Stimulated activated CD8-positive, alpha-beta memory T cell treated with anti-CD3 and anti-CD28 coated beads, Interleukin-12 subunit alpha, Interleukin-12 subunit beta, amount 100 ng/mL, for 4 hours (primary cell): Measurements from ENCODE around the gene PPP6R2.

ENCODE experiments used
- DNase-seq: peaks from one replicate; pipeline ENCODE4 v3.0.0-alpha.2; 2020; ENCODE audit warnings: low read depth

The PPP6R2 gene

DNA sequence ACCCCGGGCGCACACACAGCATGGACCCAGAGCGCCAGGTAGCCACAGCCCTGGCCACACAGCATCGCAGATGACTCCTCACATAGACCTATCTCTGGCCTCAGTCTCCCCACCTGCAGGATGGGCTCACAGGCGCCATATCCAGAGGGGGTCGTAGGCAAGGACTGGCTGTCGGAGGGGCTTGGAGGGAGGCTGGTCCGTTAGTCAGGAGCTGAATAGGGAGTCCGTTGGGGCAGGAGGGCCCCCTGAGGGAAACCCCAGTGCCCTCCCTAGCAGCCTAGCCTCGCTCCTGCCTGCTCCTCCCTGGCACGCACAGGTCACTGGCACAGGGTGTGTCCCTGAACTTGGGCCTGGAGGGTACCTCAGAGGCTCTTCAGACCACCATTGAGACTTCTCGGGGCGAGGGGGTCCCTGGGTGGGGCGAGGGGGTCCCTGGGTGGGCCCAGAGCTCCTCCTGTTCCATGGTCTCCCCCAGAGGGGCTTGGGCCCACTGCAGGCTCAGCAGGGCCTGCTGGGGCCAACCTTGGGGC is 37.7 kb upstream of the PPP6R2 start:
- DNase-seq, result no peak

DNA sequence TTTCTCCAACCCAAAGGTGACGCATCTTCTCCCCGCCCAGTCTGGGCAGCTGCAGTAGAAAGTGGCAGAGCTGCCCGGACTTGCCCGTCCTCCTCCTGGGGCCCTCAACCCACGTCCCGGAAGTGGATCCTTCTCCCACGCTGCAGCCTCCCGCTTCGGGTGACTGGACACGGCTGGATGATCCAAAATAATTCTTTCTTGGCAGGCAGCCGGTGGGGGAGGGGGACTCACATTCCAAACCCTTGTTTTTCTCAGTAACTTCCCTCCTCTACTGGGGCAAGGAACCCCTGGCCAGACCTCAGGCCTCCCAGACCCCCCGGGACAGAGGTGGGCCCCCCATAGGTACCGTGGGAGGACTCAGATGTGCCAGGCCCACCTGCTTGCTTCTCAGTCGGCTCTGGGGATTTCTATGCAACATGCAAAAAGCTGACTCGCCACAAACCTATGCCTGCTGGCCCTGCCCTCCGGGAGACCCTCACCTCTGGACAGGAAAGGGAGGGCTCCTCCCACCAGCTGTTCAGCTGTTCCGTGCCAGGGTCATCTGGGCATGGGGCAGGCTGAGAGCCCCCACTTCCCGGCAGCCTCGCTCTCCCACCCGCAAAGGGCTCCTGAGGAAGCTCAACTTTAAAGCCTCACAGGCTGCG is 37.1 kb upstream of the PPP6R2 start:
- no peak for DNase-seq

DNA sequence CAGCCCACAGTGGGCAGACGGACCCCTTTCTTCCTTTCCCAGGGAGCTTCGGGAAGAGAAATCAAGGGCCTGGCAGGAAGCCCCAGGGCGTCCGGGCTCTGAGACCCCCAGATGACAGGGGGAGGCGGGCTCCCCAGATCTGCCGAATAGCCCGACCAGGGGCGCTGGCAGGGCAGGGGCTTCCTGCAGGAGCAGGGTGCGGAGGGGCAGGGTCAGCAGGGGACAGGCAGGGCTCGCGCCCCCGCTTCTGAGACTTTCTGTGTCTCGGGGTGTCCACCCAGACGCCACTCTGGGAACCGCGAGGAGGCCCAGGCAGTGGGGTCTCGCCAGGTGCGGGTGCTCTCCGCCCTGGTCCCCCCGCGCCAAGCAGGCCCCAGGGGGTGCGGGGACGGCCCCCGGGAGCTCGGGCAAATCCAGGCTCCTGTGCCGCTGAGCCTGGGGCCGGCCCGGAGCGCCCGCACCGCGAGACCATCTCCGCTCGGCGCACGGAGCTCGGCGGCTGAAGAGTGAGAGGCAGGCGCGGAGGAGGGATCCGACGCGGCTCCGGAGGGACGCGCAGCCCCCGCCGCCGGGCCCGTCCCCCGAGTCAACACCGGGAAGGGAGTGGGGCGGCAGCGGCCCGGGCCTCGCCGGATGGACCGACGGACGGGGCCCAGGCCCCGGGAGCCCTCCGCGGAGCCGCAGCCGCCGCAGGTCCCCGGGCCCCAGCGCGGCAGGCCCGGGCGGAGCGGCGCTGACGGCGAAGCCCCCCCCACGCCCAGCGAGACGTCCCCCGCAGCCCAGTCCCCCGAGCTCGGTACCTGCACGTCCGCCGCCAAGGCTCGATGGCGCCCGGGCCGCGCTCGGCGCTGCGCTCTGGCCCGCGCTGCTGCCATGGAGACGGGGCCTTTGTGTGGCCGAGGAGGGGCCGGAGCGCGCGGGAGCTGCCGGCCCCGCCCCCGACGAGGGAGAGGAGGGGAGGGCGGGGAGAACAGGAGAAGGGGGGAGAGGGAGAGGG is 36.1 kb upstream of the PPP6R2 start, which contains the start of gene PLXNB2:
Gene PLXNB2 (minus strand): TSS at position 894 of the 997 bp plus-strand sequence. CDS start 17,062 bp downstream, outside the sequence.
- no peak for DNase-seq

DNA sequence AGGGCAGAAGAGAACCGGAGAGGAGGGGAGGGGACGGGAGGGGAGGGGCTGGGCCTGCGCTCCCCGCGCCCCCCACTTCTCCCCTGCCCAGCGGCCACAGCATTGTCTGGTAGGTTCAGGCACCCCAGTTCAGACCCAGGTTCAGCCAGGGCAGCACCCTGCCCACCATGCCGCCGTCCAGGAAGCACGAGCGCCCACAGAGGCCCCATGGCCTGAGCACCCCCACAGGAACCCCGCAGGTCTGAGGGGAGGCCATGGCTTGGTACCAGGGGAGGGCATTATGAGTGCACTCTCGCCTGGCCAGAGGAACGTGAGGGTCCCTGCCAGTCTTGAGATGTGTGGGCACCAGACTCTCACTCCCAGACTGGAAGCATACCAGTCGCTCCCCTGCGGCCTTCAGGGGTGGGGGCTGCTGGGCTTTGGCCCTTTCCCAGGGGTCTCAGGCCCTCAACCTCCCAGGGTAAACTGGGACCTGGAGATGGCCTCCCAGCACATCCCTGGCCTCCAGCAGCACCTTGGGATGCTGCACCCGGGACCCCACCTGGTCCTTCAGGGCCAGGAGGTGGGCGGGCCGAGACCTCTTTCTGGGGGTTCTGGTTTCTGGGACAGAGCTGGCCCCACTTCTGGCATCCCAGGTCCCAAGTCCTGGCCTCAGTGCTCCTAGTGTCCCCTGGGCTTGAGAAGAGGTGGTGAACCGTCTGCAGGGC is 35.1 kb upstream of the PPP6R2 start:
- DNase-seq, result no peak

DNA sequence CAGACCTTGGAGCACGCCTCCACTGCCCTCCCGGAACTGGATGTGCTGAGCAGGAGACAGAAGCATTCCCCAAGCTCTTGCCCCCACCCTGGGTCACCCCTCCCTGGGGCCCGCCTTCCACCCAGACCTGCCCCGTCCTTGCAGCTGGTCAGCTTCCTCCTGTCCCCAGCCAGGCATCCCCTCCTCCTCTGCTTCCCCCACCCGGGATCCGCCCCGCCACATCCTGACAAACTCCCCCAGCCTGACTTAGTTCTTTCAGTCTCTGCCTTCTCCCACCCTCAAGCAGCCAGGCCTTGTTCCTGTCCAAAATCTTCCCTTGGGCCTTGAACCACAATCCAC is 34.6 kb upstream of the PPP6R2 start:
- no peak for DNase-seq

DNA sequence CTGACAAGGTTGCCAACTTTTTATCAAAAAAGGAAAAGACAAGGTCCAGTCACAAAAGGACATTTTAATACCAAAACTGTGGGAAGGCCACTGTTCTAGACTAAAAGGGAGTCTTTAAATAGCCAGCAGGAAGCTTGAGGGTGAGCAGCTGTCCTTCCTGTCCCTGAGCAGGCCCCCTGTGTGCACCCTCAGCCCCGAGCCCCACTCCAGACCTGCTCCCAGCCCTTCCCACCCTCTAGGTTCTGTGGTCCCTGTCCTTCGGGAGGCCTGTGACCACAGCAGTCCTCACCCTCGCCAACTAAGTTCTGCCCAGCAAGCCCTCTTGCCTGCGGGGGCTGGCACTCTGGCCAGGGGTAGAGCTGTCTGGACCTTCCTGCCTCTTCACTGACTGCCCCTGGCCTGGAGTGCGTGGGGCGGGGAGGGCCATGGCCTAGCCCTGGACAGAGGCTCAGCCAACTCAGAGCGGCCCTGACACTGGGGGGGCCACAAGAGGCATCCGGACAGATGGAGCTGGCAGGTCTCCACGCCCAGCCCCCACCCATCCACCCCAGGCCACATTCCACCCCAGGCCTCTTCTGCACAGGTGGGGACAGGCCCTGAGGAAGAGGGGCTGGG is 34.0 kb upstream of the PPP6R2 start:
- no peak for DNase-seq

DNA sequence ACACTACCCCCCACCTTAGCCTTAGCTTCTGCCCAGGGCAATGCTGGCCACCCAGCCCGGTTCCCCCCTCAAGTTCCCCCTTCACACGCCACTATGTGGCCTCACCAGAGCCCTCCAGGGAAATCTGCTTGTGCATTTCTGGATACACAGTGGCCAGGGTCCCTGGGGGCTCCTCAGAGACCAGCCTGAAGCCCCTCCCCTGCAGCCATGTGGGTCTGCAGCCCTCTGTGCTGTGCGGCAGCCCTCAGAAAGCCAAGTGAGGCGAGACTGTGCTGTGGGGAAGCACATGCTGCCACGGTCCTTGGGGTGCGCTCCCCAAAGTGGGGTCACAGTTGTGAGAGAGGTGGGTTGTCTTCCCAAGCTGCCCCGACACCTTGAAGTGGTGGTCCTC is 33.5 kb upstream of the PPP6R2 start:
- no peak for DNase-seq

DNA sequence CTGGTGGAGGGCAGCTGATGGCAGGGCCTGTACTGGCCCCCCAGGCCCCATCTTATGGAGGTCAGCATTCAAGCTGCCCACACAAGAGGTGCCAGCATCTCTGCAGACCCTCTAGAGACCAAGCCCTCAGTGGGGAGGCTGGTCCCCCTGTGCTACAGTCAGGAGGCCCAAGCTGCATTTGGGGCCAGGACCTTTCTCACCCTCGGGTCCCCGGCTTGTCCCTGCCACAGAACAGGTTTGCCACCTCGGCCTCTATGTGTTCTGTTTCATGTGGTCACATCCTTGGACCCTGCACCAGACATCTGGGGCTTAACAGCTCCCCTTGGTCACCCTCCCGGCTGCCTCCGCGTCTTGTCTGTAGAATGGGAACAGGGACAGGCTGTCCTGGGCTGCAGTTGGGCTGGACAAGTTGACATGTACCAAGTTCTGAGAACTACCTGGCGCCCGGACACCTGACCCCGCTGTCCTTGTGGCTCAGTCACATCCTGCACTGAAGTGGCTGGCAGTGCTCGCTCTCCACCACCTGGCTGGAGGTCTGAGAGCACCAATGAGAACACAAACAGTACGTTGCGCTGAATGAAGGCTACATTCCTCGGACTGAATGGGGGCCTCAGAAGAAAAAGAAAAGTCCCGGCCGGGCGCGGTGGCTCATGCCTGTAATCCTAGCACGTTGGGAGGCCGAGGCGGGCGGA is 33.0 kb upstream of the PPP6R2 start:
- no peak for DNase-seq

DNA sequence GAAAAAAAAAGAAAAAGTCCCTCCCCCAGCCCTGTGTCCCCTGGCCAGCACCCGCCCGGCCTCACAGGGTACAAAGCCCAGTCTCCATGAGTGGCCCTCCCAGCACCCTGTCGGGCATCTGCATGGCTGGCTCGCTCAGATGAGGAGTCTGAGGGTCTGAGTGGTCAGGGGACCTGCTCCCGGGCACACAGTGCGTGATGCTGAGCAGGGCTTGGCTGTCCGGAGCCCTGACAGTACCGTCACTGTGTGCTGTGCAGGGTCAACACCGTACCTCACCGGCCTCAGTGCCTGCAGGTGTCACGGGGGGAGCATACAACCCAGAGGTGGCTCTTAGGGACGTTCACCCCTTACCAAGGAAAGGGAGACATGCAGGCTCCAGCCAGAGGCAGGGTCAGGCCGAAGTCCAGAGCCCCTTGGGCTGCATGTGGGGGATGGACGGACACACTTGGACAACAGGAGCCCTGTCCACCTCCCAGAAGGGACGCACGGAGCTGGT is 32.1 kb upstream of the PPP6R2 start:
- DNase-seq, result no peak

DNA sequence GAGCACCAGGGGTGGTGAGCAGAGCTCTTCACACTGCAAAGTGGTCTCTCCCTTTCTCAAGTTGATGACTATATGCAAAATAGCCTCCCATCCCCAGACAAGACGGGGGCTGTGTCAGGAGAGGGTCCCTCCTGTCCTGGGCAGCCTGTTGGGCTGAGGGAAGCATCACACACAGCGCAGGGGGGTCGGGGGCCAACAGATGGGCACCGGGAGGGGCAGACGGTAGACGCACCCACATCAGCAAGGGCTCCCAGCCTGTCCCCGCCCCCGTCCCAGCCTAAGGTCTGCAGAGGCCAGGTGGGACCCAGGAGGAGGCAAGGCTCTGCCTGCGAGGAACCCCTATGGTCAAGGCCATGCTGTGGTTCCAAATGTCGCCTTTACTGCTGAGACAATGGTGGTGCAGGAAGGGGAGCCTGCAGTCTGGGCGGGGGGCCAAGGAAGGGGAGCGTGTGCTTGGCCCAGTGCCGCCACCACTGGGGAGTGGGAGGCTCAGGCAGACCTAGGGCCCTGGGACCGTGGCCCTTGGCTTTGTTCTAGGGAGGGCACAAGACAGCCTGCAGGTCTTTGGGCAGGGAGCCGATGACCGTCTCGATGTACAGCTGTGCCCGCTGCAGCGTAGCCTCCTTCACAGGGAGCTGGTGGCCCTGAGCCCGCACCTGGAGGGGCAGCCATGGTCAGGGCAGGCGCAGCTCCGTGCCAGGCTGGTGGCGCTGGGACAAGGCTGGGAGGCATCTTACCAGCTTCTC is 31.3 kb upstream of the PPP6R2 start:
- no peak for DNase-seq

DNA sequence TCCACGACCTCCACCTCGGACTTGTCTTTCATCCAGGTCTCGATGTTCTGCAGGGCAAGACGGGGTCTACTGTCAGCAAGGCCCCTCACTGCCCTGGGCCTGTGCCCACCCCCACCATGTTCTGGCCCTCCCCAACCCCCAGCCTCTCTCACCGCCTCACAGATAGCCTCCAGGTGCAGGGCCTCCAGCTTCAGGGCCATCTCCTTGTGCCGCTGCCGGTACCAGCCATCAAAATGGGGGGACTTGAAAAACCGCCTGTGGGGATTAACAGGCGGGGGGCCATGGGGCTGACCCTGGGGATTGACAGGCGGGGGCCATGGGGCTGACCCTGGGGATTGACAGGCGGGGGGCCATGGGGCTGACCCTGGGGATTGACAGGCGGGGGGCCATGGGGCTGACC is 30.8 kb upstream of the PPP6R2 start:
- no peak for DNase-seq

DNA sequence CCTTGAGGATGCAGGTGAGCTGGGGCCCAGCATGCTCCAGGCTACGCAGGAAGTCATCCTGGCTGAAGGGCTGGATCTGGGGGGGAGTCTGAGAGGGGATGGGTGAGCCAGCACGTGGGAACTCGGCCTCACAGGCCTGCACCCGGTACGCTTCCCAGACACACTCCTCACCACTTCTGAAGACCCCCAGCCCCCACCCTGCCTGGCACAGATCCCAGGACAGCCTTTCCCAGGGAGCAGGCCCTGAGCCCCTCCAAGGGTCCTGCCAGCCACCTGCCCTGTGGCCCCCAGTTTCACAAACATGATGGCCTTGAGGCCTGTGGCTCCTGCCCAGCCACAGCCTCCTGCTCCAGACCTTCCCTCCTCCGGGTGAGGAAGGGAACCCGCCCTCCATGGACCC is 30.1 kb upstream of the PPP6R2 start:
- DNase-seq, result no peak

DNA sequence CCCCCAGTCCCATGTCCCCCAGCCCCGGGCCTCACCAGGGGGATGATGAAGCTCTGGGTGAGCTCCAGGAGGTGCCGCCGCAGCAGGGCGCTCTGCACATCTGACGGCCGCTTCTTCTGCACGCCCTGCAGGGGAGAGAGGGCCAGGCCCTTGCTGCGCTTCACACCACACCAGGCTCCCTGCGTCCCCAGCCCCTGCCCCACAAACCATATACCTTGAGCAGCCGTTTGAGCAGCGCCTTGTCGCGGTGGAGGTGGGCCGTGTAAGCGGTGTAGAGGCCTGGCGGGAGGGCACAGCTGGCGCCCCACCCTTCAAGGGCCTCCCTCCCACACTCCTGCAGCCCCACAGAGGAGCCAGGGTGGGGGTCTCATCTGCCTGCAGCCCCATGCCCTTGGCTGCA is 29.5 kb upstream of the PPP6R2 start:
- no peak for DNase-seq

DNA sequence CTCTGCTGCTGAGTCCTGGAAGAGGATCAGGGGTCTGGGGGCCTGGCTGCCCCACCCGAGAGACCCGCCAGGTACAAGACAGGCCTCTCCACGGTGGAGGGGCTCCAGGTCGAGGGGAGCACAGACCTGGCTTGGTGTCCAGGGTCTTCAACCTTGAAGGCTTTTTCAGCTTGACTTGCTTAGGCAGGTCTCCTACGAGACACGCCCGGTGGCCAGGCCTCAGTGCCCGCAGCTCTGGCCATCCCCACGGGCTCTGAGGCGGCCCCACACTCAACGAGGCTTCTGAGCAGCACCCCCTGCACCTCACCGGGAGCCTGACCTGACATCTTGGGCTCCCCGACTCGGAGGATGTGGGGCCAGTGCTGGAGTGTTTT is 29.1 kb upstream of the PPP6R2 start:
- DNase-seq, result no peak

DNA sequence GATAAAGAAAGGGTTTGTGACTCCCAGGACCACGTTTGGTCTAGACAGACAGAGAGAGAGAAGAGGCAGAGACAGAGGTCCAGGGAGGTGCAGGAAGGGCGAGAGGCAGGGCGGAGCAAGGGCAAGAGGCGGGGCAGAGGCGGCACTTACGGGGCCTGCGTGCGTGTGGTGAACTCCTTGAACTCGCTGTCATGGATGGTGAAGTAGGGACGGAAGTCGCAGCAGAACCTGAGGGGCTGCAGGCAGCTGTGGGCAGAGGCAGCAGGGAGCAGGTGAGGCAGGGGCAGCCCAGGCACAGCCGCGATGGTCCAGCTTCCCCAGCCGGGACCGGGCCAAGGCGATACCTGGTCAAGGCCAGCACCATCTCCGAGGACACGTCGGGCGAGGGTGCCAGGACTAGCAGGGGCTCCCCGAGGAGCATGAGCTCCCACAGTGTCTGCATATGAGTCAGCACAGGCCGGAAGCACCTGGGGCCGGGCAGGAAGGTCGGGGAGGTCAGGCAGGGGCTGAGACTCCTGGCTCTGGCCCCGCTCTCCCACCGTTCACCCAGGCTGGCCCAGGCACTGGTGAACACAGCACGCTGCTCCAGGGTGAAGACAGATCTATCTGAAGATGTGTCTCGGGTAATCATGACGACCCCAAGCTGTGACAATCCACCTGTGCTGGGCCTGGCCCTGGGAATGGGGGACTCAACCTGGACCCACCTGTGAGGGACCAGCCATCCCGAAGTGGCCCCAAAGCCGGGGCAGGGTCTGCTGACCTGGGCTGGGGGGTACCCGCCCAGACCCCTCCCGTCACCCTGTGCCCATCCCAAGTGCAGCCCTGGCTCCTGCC is 28.5 kb upstream of the PPP6R2 start:
- DNase-seq, result peak; percentile 58

DNA sequence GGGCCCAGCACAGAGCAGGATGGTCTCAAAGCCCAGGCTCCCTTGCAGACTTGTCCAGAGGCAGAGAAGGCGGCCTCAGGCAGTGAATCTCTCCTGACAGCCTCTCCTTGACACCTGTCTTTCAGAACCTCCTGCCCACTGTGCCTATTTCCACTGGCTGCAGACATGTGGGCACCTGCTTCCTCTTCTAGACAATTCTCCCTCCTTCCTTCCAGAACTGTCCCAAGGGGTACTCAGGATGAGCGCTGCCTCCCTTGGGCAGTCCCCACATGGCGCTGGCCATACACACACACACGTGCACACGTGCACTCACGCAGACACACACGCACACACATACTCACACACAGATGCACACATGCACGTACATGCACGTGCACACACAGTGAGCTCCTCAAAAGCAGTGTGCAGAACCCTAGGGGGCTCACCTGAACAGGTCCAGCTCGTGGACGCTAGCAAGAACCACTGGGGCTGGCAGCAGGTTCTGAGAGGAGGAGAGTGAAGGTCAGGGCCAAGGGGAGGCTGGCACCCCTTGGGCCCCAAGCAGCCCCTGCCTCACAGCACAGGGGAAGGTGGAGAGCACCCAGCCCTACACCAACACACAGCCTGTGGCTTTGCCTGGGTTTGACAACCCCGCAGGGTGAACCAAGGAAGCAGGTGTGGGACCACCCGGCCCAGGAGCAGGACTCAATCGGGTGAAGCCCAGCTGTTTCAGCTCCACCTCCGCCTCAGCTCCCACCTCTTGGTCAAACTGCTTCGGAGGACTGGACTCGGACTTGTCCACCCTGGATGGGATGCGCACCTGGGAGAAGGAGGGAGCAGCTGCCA is 27.6 kb upstream of the PPP6R2 start:
- DNase-seq, result no peak

DNA sequence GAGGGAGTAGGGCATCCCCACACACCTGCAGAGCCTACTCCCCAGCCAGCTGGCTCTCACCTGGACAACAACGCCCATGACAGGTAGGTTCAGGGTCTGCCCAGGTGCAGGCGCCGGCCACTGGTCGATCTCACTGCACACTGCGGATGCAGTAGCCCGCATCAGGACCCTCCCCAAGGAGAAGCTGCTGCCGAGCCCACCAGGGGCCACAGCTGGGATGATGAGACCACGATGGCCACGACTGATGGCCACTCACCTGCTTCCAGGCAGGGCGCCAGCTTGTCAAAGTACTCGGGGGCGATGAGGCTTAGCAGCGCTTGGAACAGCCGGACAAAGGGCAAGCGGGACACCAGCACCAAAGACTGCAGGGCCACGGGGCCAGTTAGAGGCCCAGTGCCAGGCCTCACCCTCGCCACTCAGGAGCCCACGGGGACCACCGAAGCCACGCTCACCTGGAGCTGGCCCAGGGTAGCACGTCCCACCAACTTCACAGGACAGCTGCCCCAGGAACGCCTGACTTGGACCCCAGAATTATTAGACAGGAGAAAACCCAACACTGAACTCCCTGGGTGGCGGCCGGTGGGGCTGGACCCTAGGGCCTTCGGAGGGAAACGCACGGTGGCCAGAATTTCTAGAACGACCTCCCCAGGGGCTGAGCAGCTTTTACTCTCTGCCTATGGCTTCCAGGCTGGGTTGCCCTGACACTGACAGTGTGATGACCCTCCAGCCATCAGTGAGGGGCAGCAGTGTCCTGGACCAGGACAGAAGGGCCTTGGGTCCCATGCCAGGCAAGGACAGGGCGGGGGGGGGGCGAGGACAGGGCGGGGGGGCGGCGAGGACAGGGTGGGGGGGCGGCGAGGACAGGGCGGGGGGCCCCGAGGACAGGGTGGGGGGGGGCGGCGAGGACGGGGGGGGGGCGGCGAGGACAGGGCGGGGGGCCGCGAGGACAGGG is 26.7 kb upstream of the PPP6R2 start:
- no peak for DNase-seq

DNA sequence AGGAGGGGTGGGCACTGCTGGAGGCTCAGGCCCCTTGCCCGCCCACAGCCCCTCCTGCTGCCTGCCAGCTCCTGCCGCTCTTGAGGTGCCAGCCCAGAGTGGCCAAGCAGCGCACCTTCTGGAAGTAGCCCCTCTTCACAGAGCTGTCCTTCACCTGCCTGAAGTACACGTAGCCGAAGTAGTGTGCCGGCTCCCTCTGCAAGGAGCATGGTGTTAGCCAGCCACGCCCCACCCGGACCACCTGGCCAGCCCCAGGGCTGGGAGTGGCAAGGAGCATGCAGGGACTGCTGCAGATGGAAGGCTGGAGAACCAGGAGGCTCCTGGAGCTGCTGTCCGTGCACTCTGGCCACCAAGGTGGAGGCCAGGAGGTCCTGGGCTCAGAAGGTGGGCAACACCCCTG is 25.9 kb upstream of the PPP6R2 start:
- DNase-seq, result no peak
